GM12872 (cell line): Measurements from ENCODE around the gene CDCA5.

Experiments used
- TF ChIP-seq, protein P1 (sequence below): IDR thresholded peaks from 3 replicates; pipeline ENCODE4 v1.5.1; 2011; ENCODE audit warnings: low read depth, mild to moderate bottlenecking, low read length, moderate library complexity; ENCODE audit not compliant: insufficient read depth

The CDCA5 gene

DNA sequence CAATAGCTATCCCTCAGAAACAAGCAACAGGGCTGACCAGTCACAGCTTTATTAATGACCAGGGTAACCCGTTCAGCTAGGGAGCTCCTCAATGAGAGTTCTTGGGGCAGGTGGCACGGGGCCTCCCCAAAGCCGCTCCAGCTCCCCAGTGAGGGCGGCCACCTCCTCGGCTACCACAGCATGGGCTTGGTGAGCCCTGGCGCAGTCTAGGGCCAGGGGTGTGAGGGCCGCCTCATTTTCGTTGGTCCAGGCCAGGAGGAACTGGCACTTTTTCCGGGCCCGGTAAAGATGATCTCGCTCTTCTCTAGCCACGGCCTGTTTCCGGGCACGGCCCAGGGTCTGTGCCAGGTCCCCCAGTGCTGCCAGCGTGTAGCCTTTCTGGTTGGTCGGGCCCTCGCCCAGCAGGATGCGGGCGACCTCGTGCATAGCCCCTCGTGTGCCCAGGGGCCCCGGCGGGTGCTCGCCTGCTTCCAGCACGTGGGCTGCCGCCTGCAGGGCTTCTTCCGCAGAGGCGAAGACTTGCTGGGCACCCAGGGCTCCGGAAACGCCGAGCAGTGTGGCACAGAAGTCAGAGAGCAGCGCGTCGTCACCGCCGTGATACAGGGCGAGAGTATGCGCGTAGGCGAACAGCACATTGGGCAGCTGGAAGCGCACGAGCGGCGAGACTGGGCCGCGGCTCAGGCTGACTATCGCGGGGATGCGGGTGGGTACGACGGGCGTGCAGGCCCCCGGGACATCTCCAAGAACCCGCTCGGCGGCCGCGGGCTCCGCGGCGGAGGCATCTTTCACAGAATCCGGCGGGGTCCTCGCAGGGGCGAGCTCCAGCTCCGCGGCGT is 32.7 kb upstream of the CDCA5 start:
- TF ChIP-seq, protein P1, sequence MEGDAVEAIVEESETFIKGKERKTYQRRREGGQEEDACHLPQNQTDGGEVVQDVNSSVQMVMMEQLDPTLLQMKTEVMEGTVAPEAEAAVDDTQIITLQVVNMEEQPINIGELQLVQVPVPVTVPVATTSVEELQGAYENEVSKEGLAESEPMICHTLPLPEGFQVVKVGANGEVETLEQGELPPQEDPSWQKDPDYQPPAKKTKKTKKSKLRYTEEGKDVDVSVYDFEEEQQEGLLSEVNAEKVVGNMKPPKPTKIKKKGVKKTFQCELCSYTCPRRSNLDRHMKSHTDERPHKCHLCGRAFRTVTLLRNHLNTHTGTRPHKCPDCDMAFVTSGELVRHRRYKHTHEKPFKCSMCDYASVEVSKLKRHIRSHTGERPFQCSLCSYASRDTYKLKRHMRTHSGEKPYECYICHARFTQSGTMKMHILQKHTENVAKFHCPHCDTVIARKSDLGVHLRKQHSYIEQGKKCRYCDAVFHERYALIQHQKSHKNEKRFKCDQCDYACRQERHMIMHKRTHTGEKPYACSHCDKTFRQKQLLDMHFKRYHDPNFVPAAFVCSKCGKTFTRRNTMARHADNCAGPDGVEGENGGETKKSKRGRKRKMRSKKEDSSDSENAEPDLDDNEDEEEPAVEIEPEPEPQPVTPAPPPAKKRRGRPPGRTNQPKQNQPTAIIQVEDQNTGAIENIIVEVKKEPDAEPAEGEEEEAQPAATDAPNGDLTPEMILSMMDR, result no peak

DNA sequence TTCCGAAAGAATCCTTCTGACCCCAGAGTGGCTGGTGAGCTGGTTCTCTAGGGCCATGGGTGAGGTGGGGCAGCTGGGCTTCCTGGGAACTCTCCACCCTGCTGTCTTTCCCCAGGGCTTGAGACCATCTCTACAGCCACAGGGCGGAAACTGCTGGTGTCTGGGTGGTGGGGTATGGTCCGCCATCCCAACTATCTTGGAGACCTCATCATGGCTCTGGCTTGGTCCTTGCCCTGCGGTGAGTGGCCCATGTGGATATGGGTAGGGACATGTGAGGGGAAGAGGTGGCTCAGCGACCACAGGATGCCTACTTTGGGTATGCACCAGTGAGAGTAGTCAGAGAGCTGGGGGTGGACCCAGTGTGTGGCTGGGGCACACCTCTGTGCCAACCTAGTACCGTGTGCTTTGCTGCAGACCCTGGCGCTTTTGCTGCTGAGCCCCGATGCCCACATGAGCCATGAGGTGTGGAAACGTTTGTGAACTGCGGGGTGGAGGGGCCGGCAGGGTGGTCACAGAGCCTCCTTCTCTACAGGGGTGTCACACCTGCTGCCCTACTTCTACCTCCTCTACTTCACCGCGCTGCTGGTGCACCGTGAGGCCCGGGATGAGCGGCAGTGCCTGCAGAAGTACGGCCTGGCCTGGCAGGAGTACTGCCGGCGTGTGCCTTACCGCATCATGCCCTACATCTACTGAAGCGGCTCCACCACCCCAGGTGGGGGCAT is 31.7 kb upstream of the CDCA5 start:
- TF ChIP-seq, protein P1, result no peak

DNA sequence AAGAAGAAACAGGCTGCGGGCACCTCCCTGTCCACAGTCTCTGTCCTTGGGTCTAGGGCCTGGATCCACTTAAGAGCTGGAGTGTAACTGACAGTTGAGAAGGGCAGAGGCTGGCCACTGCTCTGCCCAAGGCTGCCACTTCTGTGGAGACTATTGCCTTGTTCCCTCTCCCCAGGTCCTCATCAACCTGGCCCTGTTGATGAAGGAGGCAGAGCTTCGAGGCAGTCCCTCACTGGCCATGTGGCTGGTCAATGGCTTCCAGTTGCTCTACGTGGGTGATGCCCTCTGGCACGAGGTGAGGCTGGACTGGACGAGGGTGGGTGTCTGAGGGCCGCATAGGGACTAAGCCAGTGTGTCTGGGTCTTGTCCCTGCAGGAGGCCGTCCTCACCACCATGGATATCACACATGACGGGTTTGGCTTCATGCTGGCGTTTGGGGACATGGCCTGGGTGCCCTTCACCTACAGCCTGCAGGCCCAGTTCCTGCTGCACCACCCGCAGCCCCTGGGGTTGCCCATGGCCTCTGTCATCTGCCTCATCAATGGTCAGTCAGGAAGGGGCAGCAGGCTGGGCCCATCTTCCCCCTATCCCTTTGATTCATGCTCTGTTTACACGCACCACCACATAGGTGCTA is 30.8 kb upstream of the CDCA5 start:
- TF ChIP-seq, protein P1, result no peak

DNA sequence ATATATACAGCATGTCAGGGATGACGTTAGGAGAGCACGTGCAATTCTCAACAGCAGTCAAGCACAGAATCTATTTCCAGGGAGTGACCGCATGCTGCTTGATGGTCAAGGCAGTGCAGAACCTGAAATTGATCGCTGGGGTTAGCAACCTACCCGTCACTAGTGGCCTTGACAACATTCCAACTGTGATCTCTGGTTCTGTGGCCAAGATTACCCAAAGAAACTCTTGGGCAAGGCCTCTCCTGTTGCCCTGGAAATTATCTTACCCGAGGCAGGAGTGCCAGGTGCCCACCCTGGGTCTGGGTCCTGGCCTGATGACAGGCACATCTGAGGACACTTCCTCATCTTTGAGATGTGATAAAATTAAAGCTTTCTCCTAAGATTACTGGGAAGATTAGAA is 30.0 kb upstream of the CDCA5 start:
- TF ChIP-seq, protein P1, result no peak

DNA sequence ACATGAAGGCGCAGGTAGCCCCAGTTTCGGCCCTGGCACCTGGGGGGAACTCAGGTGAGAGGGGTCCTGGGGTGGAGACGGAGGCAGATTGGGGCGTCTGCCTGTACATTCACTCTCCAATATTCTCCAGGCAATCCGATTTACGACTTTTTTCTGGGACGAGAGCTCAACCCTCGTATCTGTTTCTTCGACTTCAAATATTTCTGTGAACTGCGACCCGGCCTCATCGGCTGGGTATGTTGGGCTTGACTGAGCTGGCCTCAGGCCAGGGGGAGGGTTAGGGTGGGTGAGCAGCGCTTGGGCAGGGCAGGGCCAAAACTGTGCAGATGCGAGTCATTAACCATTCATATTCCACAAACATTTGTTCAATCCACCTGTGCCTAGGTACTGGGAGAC is 29.5 kb upstream of the CDCA5 start:
- TF ChIP-seq, protein P1, result no peak

DNA sequence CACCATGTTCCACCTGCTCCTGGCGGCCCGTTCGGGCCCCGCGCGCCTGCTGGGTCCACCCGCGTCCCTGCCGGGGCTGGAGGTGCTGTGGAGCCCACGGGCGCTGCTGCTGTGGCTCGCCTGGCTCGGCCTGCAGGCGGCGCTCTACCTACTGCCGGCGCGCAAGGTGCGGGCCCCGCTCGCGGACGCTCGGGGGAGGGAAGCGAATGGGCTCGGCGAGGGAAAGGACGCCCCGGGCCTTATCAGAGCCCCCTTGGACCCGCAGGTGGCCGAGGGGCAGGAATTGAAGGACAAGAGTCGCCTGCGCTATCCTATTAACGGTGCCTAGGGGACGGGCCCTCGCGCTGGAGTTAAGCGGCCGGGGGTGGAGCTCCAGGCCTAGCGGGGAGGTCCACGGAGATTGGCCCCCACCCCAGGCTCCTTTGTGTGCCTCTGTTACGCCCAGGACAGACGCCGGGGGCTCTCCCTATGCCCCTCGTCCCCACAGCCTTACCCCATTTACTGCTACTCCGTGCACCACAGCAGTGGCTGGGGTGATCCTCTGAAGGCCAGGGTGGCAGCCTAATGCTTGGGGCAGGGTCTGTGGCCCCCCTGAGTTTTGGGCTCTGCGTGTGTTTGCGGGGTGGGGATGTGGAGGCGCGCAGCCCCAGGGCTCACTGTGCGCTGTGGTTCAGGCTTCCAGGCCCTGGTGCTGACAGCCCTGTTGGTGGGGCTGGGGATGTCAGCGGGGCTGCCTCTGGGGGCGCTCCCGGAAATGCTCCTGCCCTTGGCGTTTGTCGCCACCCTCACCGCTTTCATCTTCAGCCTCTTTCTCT is 28.9 kb upstream of the CDCA5 start:
- TF ChIP-seq, protein P1, result peak; percentile 91
